ENCODE data around the gene KRTAP5-1. TPM values are rescaled to one million over a fixed set of nuclear protein-coding genes. Genes with fewer than 3 reads are reported as not detected.
"Not testable (repeated sequence)": the region's sequence is repeated elsewhere in the genome, so short reads cannot be mapped to it uniquely, and the experiment has no call there.

Gene KRTAP5-1
- total and polyA plus RNA-seq, 7 donors = not detected

DNA sequence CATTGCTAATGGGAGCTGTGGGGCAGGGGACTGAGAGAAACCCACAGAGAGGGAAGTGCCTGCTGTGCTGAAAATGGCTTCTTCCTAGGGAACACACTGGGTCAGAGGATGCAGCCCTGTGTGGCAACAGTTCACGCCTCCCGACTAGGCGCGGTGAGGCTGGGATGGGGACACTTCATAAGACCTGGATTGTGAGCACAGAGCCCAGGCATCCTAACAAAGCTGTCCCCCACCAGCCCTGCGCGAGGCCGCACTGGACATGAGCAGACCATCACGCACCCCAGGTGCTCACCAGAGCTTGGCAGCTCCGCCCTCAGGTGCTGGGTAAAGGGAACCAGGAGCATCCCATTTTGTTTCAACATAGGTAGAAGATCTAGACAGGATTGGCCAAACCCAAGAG lies 38.6 kb upstream of the KRTAP5-1 start:
- ATAC-seq (no peak), DNase-seq (peak in 1 of 2 donors; percentile 31)
- intact Hi-C loops (cut with DNase I) = no loop called here
- Histone ChIP-seq H3K27ac (no peak overlapping the region), H3K4me1 (no peaks in the 10 kb centered on the region), H3K4me3 (no peak overlapping the region), H3K9me3 (no peaks in the 10 kb centered on the region), H3K27me3 (ENCODE audit: insufficient read depth in 3 of 3, low read length in 2 of 3) (peaks cover 0 to 17% (median 0%) of the 10 kb centered on the region in 3 donors), H3K36me3 (ENCODE audit: insufficient read depth in 1 of 2, low read depth in 1 of 2) (no peaks in the 10 kb centered on the region)
- WGBS, 3 donors = 86 to 93% (median 91%) methylated on average over 9 of the region's 9 CpGs
- TF ChIP-seq, protein P1, sequence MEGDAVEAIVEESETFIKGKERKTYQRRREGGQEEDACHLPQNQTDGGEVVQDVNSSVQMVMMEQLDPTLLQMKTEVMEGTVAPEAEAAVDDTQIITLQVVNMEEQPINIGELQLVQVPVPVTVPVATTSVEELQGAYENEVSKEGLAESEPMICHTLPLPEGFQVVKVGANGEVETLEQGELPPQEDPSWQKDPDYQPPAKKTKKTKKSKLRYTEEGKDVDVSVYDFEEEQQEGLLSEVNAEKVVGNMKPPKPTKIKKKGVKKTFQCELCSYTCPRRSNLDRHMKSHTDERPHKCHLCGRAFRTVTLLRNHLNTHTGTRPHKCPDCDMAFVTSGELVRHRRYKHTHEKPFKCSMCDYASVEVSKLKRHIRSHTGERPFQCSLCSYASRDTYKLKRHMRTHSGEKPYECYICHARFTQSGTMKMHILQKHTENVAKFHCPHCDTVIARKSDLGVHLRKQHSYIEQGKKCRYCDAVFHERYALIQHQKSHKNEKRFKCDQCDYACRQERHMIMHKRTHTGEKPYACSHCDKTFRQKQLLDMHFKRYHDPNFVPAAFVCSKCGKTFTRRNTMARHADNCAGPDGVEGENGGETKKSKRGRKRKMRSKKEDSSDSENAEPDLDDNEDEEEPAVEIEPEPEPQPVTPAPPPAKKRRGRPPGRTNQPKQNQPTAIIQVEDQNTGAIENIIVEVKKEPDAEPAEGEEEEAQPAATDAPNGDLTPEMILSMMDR (IDR thresholded peaks at IDR 0.05) = no peak

GRCh38 chr11:1622086-1622485 lies 37.0 kb upstream of the KRTAP5-1 start, which contains the start of gene KRTAP5-4:
Gene KRTAP5-4, minus strand, starts transcription at chr11:1622138. Its CDS starts 45 bp downstream, at chr11:1622093.
- no peak within 1 kb of the TSS for H3K27ac ChIP-seq
- intact Hi-C loops (cut with DNase I) = no loop called here
- WGBS, 3 donors = 53 to 57% (median 55%) methylated on average over 1 of the region's 1 CpG

GRCh38 chr11:1619449-1619848 lies 34.4 kb upstream of the KRTAP5-1 start:
- Histone ChIP-seq H3K4me1 (no peaks in the 10 kb centered on the region), H3K36me3 (ENCODE audit: insufficient read depth in 1 of 2, low read depth in 1 of 2) (no peaks in the 10 kb centered on the region), H3K27me3 (ENCODE audit: insufficient read depth in 3 of 3, low read length in 2 of 3) (peaks cover 0 to 43% (median 4%) of the 10 kb centered on the region in 3 donors), H3K9me3 (no peaks in the 10 kb centered on the region), H3K4me3 (no peak overlapping the region), H3K27ac (no peak overlapping the region)
- TF ChIP-seq, protein P1 (IDR thresholded peaks at IDR 0.05) = no peak
- intact Hi-C loops (cut with DNase I) = no loop called here
- peak in 1 of 4 donors; percentile 13 for ATAC-seq
- 46 to 52% (median 48%) methylated on average over 10 of the region's 10 CpGs for WGBS, 3 donors
- DNase-seq = peak in 1 of 2 donors; percentile 16

More at GRCh38 chr11:1622086-1622485, 37.0 kb upstream of the KRTAP5-1 start, which contains the start of gene KRTAP5-4:
- Histone ChIP-seq H3K4me3 (no peak within 1 kb of the TSS), H3K4me1 (no peaks in the 10 kb centered on the region), H3K9me3 (no peaks in the 10 kb centered on the region), H3K27me3 (ENCODE audit: insufficient read depth in 3 of 3, low read length in 2 of 3) (peaks cover 0 to 24% (median 0%) of the 10 kb centered on the region in 3 donors), H3K36me3 (ENCODE audit: insufficient read depth in 1 of 2, low read depth in 1 of 2) (no peaks in the 10 kb centered on the region)
- no peak for DNase-seq
- no peak for ATAC-seq
- TF ChIP-seq, protein P1 (IDR thresholded peaks at IDR 0.05) = no peak

GRCh38 chr11:1618231-1618630 lies 33.1 kb upstream of the KRTAP5-1 start:
- no peak overlapping the region for H3K4me3 ChIP-seq
- no peaks in the 10 kb centered on the region for H3K9me3 ChIP-seq
- no peak overlapping the region for H3K27ac ChIP-seq
- TF ChIP-seq, protein P1 (IDR thresholded peaks at IDR 0.05) = no peak
- DNase-seq (no peak), ATAC-seq (no peak)
- H3K4me1 ChIP-seq = no peaks in the 10 kb centered on the region
- peaks cover 0 to 43% (median 4%) of the 10 kb centered on the region in 3 donors for H3K27me3 ChIP-seq (ENCODE audit: insufficient read depth in 3 of 3, low read length in 2 of 3)
- intact Hi-C loops (cut with DNase I) = no loop called here
- no peaks in the 10 kb centered on the region for H3K36me3 ChIP-seq (ENCODE audit: insufficient read depth in 1 of 2, low read depth in 1 of 2)
- 33 to 43% (median 35%) methylated on average over 10 of the region's 10 CpGs for WGBS, 3 donors

- intact Hi-C loops (cut with DNase I) = no loop called here
- peak in 1 of 4 donors; percentile 27 for ATAC-seq
- 57 to 61% (median 59%) methylated on average over 4 of the region's 4 CpGs for WGBS, 3 donors
- DNase-seq = no peak
- Histone ChIP-seq H3K36me3 (ENCODE audit: insufficient read depth in 1 of 2, low read depth in 1 of 2) (no peaks in the 10 kb centered on the region), H3K27me3 (ENCODE audit: insufficient read depth in 3 of 3, low read length in 2 of 3) (peaks cover 0 to 16% (median 0%) of the 10 kb centered on the region in 3 donors), H3K4me1 (no peaks in the 10 kb centered on the region), H3K9me3 (no peaks in the 10 kb centered on the region), H3K27ac (no peak within 1 kb of the TSS), H3K4me3 (no peak within 1 kb of the TSS)
- TF ChIP-seq, protein P1 (IDR thresholded peaks at IDR 0.05) = no peak
Measured at GRCh38 chr11:1608363-1608762, 23.3 kb upstream of the KRTAP5-1 start, which contains the start of gene KRTAP5-3. Gene KRTAP5-3, minus strand, starts transcription at chr11:1608463. Its CDS starts 78 bp downstream, at chr11:1608385.

DNA sequence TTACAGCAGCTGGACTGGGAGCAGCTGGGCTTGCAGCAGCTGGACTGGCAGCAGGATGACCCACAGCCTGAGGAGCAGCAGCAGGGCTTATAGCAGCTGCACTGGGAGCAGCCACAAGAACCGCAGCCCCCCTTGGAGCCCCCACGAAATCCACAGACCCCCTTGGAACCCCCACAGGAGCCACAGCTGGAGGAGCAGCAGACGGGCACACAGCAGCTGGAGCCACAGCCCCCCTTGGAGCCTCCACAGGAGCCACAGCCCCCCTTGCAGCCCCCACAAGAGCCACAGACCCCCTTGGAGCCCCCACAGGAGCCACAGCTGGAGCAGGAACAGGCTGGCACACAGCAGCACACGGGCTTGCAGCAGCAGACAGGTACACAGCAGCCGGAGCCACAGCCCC lies 22.8 kb upstream of the KRTAP5-1 start:
- H3K27ac ChIP-seq; DNase-seq; H3K9me3 ChIP-seq; intact Hi-C loops (cut with DNase I); ATAC-seq; H3K4me1 ChIP-seq; H3K4me3 ChIP-seq; H3K36me3 ChIP-seq (ENCODE audit: insufficient read depth in 1 of 2, low read depth in 1 of 2): not testable (repeated sequence)
- 25 to 30% (median 30%) methylated on average over 5 of the region's 5 CpGs for whole genome bisulfite sequencing, 3 donors
- peaks cover 0 to 16% (median 0%) of the 10 kb centered on the region in 3 donors for H3K27me3 ChIP-seq (ENCODE audit: insufficient read depth in 3 of 3, low read length in 2 of 3)

DNA sequence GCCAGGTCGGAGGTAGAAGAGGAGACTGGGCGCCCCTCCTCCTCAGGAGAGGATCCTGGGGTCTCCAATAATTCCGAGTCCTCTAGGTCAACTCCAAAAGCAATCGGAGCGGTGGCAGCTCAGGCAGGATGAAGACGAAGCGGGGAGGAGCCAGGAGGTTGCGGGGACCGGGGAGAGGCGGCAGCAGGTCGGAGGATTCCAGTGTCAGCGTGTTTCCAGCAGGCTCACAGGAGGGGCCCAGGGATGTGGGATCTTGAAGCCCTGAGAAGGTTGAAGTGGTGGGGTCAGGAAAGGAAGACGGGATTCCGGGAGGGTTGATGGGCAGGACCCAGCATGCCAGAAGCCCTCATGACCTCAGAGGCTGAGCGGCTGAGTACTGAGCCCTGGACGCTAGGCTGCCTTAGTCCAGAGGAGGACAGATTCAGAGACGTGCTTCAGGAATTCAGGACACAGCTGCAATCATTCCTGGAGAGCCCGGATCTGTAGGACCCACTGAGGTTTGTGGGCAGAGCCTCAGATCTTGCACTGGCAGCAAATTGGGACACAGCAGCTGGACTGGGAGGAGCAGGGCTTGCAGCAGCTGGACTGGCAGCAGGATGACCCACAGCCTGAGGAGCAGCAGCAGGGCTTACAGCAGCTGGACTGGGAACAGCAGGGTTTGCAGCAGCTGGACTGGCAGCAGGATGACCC lies 22.2 kb upstream of the KRTAP5-1 start:
- H3K4me3 ChIP-seq; H3K27ac ChIP-seq; H3K4me1 ChIP-seq; DNase-seq; ATAC-seq; H3K36me3 ChIP-seq (ENCODE audit: insufficient read depth in 1 of 2, low read depth in 1 of 2); intact Hi-C loops (cut with DNase I); H3K9me3 ChIP-seq: not testable (repeated sequence)
- 32 to 46% (median 38%) methylated on average over 18 of the region's 18 CpGs for WGBS, 3 donors
- H3K27me3 ChIP-seq (ENCODE audit: insufficient read depth in 3 of 3, low read length in 2 of 3) = peaks cover 0 to 17% (median 0%) of the 10 kb centered on the region in 3 donors
